ENCODE results near the gene SAMSN1. TPM values are rescaled to one million over a fixed set of nuclear protein-coding genes. Genes with fewer than 3 reads are reported as not detected.
"Not testable (repeated sequence)": the region's sequence is repeated elsewhere in the genome, so short reads cannot be mapped to it uniquely, and the experiment has no call there.

SAMSN1 gene
- polyA plus RNA-seq, 2 of the 4 experiments (the other 2 are of a cell fraction), result 0.06 TPM; not detected in 1

- no peak for TF ChIP-seq BCL3 (IDR thresholded peaks at IDR 0.05)
- TF ChIP-seq NFE2L2 (conservative IDR thresholded peaks at IDR 0.05; ENCODE audit: low read length), result no peak
- TF ChIP-seq NR3C1 (IDR thresholded peaks at IDR 0.05), result no peak
- no peak for TF ChIP-seq KDM5A (IDR thresholded peaks at IDR 0.05)
- no peak for TF ChIP-seq ZNF302 (CRISPR knock-in tag; IDR thresholded peaks at IDR 0.05)
- TF ChIP-seq MYC (IDR thresholded peaks at IDR 0.05; ENCODE audit: borderline replicate concordance, low read length), result no peak
Observed at GRCh38 chr21:14547834-14548513, 1.9 kb upstream of the SAMSN1 start (continued).

GRCh38 chr21:14546719-14547118, 604 bp upstream of the SAMSN1 start:
- FAIRE-seq; H3K4me1 ChIP-seq; ATAC-seq; H3K4me2 ChIP-seq; POLR2A ChIA-PET; CTCF ChIA-PET; H3K27ac ChIP-seq; H3K4me3 ChIP-seq; H3K9me3 ChIP-seq; DNase-seq (ENCODE audit: low read depth in 1 of 2, low spot score in 1 of 2): not testable (repeated sequence)
- WGBS (ENCODE audit: missing lambda C conversion rate), result 22% methylated on average over 7 of the region's 7 CpGs

GRCh38 chr21:14543983-14544382, 2.1 kb downstream of the SAMSN1 start:
- no peak for ATAC-seq
- TF ChIP-seq HMGXB4 (CRISPR knock-in tag; IDR thresholded peaks at IDR 0.05; ENCODE audit: borderline replicate concordance), result no peak
- TF ChIP-seq CEBPB (IDR thresholded peaks at IDR 0.05), result no peak
- no peak for TF ChIP-seq EHF (CRISPR knock-in tag; IDR thresholded peaks at IDR 0.05)
- no peak for TF ChIP-seq CTCF (IDR thresholded peaks at IDR 0.05)
- no peak for TF ChIP-seq E2F6 (IDR thresholded peaks at IDR 0.05; ENCODE audit: borderline replicate concordance, low read depth)
- TF ChIP-seq CBX8 (IDR thresholded peaks at IDR 0.05), result no peak
- no peak for TF ChIP-seq MAZ (IDR thresholded peaks at IDR 0.05; ENCODE audit: borderline replicate concordance, low read depth, low read length)
- no peak for TF ChIP-seq FOSL2 (IDR thresholded peaks at IDR 0.05)
- TF ChIP-seq FOSL2 (CRISPR knock-in tag; IDR thresholded peaks at IDR 0.05), result no peak
- no peak for TF ChIP-seq TFCP2L1 (CRISPR knock-in tag; IDR thresholded peaks at IDR 0.05)
- TF ChIP-seq KDM1A (IDR thresholded peaks at IDR 0.05; ENCODE audit: low read depth), result no peak
- TF ChIP-seq BCL3 (IDR thresholded peaks at IDR 0.05), result no peak
- no peak for TF ChIP-seq SREBF2 (IDR thresholded peaks at IDR 0.05)
- no peak for TF ChIP-seq HOXB13 (CRISPR knock-in tag; IDR thresholded peaks at IDR 0.05; ENCODE audit: low read depth)
- TF ChIP-seq POLR2A (IDR thresholded peaks at IDR 0.05; ENCODE audit: low read length), result no peak
- TF ChIP-seq USF2 (IDR thresholded peaks at IDR 0.05), result no peak
- WGBS (ENCODE audit: missing lambda C conversion rate), result 21% methylated on average over 5 of the region's 5 CpGs
- no peak for FAIRE-seq
- CTCF ChIA-PET, result no interaction called here
- Histone ChIP-seq H3K4me1 (no peaks in the 10 kb centered on the region), H3K9me3 (no peaks in the 10 kb centered on the region), H3K4me3 (no peak overlapping the region), H3K4me2 (no peak overlapping the region), H3K27ac (no peak overlapping the region)
- no peak for DNase-seq (ENCODE audit: low read depth in 1 of 2, low spot score in 1 of 2)
- POLR2A ChIA-PET, result no interaction called here

All from A549 (cell line).